Left hindlimb (tissue), 1 donor: ENCODE data around the gene B4GALNT1.
A peak's percentile ranks its signal among the peaks of the same experiment; 100 is the strongest.
"Not testable (repeated sequence)": the region's sequence is repeated elsewhere in the genome, so short reads cannot be mapped to it uniquely, and the experiment has no call there.

Experiments used
- DNase-seq: peaks from one replicate; pipeline ENCODE4 v3.0.0-alpha.2; 2018

Gene B4GALNT1

GRCh38 chr12:57620245-57620935 lies 12.6 kb downstream of the B4GALNT1 start:
- no peak for DNase-seq

- no peak for DNase-seq
These were observed 13.4 kb downstream of the B4GALNT1 start for GRCh38 chr12:57619434-57620244.

GRCh38 chr12:57618966-57619433 lies 14.0 kb downstream of the B4GALNT1 start:
- no peak for DNase-seq

GRCh38 chr12:57618431-57618830 lies 14.6 kb downstream of the B4GALNT1 start:
- not testable (repeated sequence) for DNase-seq

GRCh38 chr12:57617942-57618341 lies 15.1 kb downstream of the B4GALNT1 start:
- no peak for DNase-seq

GRCh38 chr12:57616383-57617101 lies 16.5 kb downstream of the B4GALNT1 start:
- DNase-seq, result no peak

- no peak for DNase-seq
These were observed 17.4 kb downstream of the B4GALNT1 start for GRCh38 chr12:57615637-57616036.

GRCh38 chr12:57614948-57615500 lies 18.0 kb downstream of the B4GALNT1 start:
- DNase-seq, result no peak

GRCh38 chr12:57614178-57614947 lies 18.6 kb downstream of the B4GALNT1 start:
- no peak for DNase-seq

- no peak for DNase-seq
These were observed 19.4 kb downstream of the B4GALNT1 start for GRCh38 chr12:57613427-57614109.

GRCh38 chr12:57612711-57613426 lies 20.1 kb downstream of the B4GALNT1 start:
- no peak for DNase-seq

GRCh38 chr12:57611827-57612710 lies 20.9 kb downstream of the B4GALNT1 start:
- DNase-seq, result no peak

GRCh38 chr12:57611108-57611826 lies 21.7 kb downstream of the B4GALNT1 start, which contains the start of gene ARHGEF25:
ARHGEF25 (plus strand) TSS chr12:57611435; CDS start chr12:57611895, 460 bp downstream.
- peak; percentile 91 for DNase-seq

- DNase-seq, result peak; percentile 77
These were observed 22.4 kb downstream of the B4GALNT1 start for GRCh38 chr12:57610554-57611107.

- no peak for DNase-seq
These were observed 23.0 kb downstream of the B4GALNT1 start for GRCh38 chr12:57609781-57610553.

GRCh38 chr12:57609101-57609780 lies 23.8 kb downstream of the B4GALNT1 start:
- no peak for DNase-seq

- DNase-seq, result no peak
These were observed 24.9 kb downstream of the B4GALNT1 start for GRCh38 chr12:57607958-57608663.
